ENCODE data around the gene PDP2.

DNA sequence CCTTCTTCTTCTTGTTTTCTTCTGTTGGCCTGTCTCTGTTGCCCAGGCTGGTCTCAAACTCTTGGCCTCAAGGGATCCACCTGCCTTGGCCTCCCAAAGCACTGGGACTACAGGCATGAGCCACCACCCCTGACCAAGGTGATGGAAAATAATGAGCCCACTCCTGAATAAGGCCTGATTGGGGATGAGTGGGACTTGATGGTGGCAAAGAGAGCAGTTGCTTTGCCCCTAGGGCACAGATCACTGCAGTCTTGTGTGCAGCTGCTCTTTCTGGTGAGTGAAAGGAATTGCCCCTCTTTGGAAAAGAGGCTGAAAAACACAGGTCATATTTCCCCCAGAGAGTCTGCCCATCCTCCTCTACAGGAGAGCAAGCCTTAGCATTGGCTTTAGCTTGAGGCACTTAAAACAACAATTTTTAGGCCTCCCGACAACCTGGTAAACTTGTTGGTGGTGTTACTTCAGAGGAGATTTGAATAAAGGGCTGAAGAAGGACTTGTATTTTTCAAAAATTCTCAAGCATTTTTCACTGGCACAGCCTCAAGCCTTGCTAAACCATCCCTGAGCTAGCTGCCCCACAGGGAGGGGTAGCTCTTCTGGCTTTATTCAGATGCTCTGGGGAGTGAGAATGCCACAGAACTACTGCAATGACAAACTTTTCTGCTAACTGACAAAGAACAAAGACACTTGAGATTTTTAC lies 6.1 kb upstream of the PDP2 start:
- TF ChIP-seq, protein P1, sequence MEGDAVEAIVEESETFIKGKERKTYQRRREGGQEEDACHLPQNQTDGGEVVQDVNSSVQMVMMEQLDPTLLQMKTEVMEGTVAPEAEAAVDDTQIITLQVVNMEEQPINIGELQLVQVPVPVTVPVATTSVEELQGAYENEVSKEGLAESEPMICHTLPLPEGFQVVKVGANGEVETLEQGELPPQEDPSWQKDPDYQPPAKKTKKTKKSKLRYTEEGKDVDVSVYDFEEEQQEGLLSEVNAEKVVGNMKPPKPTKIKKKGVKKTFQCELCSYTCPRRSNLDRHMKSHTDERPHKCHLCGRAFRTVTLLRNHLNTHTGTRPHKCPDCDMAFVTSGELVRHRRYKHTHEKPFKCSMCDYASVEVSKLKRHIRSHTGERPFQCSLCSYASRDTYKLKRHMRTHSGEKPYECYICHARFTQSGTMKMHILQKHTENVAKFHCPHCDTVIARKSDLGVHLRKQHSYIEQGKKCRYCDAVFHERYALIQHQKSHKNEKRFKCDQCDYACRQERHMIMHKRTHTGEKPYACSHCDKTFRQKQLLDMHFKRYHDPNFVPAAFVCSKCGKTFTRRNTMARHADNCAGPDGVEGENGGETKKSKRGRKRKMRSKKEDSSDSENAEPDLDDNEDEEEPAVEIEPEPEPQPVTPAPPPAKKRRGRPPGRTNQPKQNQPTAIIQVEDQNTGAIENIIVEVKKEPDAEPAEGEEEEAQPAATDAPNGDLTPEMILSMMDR (IDR thresholded peaks at IDR 0.05; ENCODE audit: low read depth, low read length, poor library complexity, severe bottlenecking) = no peak
- no peak for TF ChIP-seq EZH2phosphoT487 (IDR thresholded peaks at IDR 0.05; ENCODE audit: borderline replicate concordance, low read length)
